Measurements from ENCODE around the gene MLXIPL.
"Not testable (repeated sequence)": the region's sequence is repeated elsewhere in the genome, so short reads cannot be mapped to it uniquely, and the experiment has no call there.

Gene MLXIPL

DNA sequence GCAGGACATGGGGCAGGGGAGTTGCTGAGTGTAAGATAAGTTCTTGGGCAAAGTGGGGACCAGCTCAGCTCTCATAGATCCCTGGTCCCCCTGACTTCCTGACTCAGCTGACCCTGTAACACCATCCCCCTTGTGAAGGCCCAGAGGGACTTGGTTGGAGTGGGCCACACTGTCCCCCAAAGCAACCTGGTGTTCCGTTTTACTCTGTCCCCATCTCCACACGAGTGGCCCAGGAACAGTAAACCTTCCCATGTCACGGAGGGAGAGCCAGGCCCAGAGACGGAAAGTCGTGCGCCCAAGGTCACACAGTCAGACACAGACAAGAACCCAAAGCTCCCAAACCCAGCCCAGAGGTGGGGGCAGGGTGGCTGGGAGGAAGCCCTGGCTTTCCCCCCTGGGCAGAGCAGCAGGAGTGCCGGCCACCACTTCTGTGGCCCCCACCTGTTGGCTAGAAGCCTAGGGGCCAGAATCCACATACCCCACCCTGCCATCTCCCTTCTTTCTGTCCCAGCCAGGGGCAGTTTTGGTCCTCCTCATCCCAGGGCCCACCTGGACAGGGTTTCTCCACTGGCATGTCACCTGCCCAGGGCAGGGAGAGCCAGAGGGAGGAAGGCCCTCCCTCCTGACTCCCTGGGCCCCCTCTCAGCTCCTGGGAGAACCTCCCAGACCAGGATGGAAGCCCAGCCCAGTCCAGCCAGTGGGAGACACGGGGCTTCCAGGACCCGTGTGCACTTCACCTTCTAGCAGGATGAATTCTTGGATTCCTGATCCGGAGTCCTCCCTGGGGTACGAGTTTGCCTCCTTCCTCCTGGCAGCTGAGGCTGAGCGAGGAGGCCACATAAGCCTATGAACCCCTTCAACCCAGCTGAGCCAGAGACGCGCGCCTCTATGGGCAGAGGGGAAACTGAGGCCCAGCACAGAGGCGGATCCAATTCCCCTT, 22.7 kb upstream of the MLXIPL start:
- DNase-seq (ENCODE audit: low read depth in 1 of 2, low spot score in 1 of 2): no peak

DNA sequence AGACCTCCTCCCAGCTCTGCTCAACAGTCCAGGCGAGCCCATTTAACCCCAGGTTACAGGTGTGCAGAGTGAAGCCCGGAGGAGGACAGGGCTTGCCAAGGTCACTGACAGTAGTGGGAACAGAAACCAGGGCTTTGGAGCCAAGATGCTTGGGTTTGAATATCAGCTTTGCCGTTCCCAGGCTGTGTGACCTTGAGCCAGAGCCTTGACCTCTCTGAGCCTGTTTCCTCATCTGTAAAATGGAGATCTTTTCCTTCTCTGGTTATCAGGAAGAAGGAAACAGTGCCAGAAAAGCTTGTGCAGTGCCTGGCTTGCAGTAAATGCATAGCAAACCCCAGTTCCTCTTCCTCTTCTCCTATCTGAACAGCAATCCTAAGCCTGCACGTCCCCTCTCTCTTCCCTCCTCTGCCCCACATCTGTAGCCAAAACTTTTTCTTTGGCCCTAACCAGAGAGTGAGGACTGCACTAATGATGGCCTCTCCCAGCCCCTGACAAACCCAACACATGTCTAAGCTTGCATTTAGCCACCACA, 21.4 kb upstream of the MLXIPL start:
- DNase-seq (ENCODE audit: low read depth in 1 of 2, low spot score in 1 of 2): no peak

DNA sequence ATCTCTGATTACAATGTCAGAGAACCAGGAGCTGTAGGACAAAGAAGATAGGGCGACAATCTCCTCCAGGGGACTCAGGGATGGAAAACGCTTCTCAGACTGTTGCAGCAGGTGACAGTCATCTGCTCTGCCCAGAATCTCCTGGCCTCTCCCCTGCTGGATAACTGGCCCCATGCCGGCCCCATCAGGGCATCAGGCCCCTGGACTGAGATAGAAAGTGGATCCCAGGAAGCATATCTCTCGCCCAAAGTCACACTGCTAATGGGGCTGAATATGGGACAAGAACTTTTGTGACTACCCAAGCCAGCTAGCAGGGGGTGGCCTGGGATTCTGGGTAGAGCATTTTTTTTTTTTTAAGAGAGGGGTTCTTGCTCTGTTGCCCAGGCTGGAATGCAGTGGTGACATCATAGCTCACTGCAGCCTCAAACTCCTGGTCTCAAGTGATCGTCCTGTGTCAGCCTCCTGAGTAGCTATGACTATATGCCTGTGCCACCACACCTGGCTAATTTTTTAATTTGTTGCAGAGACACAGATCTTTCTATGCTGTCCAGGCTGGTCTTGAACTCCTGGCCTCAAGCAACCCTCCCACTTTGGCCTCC, 20.5 kb upstream of the MLXIPL start:
- DNase-seq (ENCODE audit: low read depth in 1 of 2, low spot score in 1 of 2): no peak

GRCh38 chr7:73642834-73643233, 18.5 kb upstream of the MLXIPL start:
- no peak for DNase-seq (ENCODE audit: low read depth in 1 of 2, low spot score in 1 of 2)

DNA sequence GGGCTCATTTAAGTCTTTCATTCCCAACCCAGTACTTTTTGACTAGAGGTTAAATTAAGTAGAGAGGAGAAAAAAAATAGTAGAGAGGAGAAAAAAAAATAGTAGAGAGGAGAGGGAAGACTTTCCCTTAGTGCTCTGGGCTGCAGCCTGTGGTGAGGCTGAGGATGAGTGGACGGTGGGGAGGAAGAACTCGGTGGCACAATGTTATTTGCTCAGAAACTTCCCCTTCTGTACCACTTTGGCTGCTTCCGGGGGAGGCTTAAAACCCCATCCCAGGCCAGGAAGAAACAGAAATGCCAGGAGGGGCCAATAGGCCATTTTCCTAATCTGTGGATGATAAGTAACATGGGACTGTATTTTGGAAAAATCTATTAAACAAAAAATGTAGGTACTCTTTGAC, 14.6 kb upstream of the MLXIPL start:
- no peak for DNase-seq (ENCODE audit: low read depth in 1 of 2, low spot score in 1 of 2)

DNA sequence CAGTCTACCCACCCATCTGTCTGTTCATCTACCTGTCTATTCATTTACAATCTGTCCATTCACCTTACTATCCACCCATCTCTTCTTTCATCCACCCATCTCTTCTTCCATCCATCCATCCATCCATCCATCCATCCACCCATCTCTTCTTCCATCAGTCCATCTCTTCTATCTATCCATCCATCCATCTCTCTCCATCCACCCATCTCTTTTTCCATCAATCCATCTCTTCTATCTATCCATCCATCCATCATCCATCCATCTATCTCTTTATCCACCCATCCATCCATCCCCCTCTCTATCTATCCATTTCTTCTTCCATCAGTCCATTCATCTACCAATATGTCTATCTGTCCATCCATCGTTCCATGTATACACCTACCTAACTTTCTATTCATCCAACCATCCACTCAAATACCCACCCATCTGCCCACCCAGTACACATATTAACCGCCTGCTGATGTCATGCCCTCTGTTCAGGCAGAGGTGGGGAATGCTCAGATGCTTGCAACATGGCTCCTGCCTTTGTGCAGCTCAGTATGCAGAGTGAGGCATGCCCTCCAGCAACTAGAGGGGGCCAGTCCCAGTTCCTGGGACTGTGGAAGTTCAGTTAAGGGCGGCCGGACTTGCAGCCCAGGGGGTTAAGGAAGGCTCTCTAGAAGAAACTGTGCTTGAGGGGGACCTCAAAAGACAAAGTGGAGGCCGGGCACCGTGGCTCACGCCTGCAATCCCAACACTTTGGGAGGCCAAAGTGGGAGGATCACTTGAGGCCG, 11.3 kb upstream of the MLXIPL start:
- DNase-seq (ENCODE audit: low read depth in 1 of 2, low spot score in 1 of 2): no peak

DNA sequence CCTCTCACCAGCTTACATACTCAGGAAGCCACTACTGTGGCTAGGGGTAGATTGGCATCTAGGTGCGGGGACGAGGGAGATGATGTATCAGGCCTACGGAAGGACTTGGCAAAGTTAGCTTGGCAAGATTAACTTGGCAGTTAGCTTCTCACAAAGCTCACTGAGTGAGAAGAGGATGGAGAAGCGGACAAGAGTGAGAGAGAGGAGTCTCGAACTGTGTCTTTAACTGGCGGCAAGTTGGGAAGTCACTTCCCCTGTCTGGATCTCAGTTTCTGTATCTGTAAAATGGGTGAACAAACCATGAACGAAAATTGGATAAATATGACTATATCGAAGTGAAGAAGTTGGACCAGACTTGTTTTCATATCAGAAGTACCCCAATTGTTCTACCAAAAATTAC, 9.5 kb upstream of the MLXIPL start:
- DNase-seq (ENCODE audit: low read depth in 1 of 2, low spot score in 1 of 2): no peak

DNA sequence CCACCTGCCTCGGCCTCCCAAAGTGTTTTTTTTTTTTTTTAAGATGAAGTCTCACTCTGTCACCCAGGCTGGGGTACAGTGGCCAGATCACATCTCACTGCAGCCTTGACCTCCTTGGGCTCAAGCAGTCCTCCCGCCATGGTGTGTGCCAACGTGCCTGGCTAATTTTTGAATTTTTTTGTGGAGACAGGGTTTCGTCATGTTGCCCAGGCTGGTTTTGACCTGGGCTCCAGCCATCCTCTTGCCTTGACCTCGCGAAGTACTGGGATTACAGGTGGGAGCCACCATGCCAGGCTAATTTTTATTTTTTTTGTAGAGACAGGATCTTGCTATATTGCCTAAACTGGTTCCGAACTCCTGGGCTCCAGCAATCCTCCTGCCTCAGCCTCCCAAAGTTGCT, 9.0 kb upstream of the MLXIPL start:
- DNase-seq (ENCODE audit: low read depth in 1 of 2, low spot score in 1 of 2): no peak

- no peak for DNase-seq (ENCODE audit: low read depth in 1 of 2, low spot score in 1 of 2)
Measured at GRCh38 chr7:73631558-73631957, 7.2 kb upstream of the MLXIPL start.

- DNase-seq (ENCODE audit: low read depth in 1 of 2, low spot score in 1 of 2): no peak
Measured at GRCh38 chr7:73628504-73628903, 4.2 kb upstream of the MLXIPL start.

GRCh38 chr7:73626814-73627213, 2.5 kb upstream of the MLXIPL start:
- no peak for DNase-seq (ENCODE audit: low read depth in 1 of 2, low spot score in 1 of 2)

DNA sequence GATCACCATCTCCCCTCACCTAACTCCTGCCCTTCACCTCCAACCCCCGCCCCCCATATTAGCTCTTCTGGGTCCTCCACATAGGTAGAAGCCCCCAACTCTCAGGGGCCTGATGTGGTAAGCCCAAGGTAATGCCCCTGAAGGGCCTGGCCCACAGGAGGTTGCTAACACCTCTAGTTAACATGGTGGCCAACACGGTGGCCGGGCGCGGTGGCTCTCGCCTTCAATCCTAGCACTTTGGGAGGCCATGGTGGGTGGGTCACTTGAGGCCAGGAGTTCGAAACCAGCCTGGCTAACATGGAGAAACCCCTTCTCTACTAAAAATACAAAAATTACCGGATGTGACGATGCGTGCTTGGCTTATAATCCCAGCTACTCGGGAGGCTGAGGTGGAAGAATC, 954 bp upstream of the MLXIPL start:
- no peak for DNase-seq (ENCODE audit: low read depth in 1 of 2, low spot score in 1 of 2)

GRCh38 chr7:73624669-73625001, 313 bp upstream of the MLXIPL start:
- DNase-seq (ENCODE audit: low read depth in 1 of 2, low spot score in 1 of 2): no peak

GRCh38 chr7:73622909-73623797, 1.2 kb downstream of the MLXIPL start:
- no peak for DNase-seq (ENCODE audit: low read depth in 1 of 2, low spot score in 1 of 2)

DNA sequence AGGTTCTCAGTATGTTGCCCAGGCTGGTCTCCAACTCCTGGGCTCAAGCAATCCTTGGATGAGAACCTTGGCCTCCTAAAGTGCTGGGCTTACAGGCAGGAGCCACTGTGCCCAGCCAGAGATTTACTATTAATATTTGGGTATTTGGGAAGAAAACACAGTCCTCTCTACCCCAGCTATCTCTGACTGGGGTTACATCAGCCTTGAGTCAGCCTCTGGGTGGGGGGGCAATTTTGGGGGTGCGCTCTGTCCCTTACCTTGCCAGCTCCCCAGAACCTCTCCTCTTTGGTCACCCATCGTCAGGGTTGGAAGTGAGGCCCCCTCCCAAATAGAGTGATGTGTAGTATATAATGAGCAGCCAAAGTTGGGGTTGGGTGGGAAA, 1.8 kb downstream of the MLXIPL start:
- no peak for DNase-seq (ENCODE audit: low read depth in 1 of 2, low spot score in 1 of 2)

DNA sequence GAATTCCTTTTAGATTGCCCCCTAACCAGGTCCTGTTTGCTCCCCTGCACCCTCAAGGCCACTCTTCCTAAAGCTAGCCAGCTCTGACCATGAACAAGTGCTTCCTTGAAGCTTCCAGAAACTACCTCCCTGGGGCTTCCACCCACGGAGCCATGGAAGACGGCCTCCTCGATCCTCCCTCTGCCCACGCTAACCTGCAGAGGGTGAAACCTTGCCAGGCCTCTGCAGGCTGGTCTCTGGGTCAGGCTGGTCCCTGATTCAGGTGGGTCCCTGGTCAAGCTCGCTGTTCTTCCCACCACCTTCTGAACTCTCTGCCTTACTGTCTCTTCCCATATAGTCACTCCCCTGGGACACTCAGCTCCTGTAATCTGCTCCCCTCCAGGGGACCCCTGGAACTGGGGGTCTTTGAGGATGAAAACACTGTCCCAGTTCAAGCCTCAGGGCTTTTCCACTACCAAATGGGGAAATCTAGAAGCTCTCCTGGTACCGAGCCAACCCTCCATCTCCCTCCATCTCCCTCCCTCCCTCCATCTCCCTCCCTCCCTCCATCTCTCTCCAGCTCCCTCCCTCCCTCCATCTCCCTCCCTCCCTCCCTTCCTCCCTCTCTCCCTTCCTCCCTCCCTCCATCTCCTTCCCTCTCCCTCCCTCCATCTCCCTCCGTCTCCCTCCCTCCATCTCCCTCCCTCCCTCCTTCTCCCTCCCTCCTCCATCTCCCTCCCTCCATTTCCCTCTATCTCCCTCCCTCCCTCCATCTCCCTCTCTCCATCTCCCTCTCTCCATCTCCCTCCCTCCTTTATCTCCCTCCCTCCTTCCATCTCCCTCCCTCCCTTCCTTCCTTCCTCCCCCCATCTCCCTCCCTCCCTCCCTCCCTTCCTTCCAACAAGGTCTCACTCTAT, 2.9 kb downstream of the MLXIPL start:
- no peak for DNase-seq (ENCODE audit: low read depth in 1 of 2, low spot score in 1 of 2)

- not testable (repeated sequence) for DNase-seq (ENCODE audit: low read depth in 1 of 2, low spot score in 1 of 2)
Measured at GRCh38 chr7:73619394-73619793, 4.9 kb downstream of the MLXIPL start.

DNA sequence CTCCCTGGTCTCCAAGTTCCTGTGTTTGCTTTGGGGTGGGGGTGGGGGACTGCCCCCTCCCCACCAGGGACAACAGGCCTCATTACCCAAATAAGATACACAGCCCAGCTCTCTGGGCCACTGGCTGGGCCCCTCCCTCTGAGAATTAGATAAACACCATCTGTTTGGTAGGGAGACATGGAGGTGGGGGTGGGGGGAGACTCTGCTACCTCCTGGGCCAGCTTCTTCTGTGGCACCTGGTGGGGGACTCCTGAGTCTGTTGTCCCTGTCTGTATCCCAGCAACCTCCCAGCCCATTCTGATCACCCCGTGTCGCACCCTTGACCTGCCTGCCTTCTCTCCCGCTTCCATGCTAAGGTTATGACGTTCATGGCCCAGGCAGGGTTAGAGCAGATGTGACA, 5.8 kb downstream of the MLXIPL start:
- no peak for DNase-seq (ENCODE audit: low read depth in 1 of 2, low spot score in 1 of 2)

- DNase-seq (ENCODE audit: low read depth in 1 of 2, low spot score in 1 of 2): not testable (repeated sequence)
Measured at GRCh38 chr7:73617520-73617919, 6.8 kb downstream of the MLXIPL start.

- DNase-seq (ENCODE audit: low read depth in 1 of 2, low spot score in 1 of 2): no peak
Measured at GRCh38 chr7:73615886-73616285, 8.4 kb downstream of the MLXIPL start.
